ENCODE results near the gene UGT1A9. TPM values are rescaled to one million over a fixed set of nuclear protein-coding genes. Genes with fewer than 3 reads are reported as not detected.

The UGT1A9 gene
- total and polyA plus RNA-seq, 2 experiments from 2014 or later: 9.6 to 12.6 TPM

DNA sequence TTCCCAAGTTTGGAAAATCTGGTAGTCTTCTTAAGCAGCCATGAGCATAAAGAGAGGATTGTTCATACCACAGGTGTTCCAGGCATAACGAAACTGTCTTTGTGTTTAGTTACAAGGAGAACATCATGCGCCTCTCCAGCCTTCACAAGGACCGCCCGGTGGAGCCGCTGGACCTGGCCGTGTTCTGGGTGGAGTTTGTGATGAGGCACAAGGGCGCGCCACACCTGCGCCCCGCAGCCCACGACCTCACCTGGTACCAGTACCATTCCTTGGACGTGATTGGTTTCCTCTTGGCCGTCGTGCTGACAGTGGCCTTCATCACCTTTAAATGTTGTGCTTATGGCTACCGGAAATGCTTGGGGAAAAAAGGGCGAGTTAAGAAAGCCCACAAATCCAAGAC is 100.5 kb downstream of the UGT1A9 start:
- no peaks in the 10 kb centered on the region for H3K27me3 ChIP-seq
- H4K20me1 ChIP-seq (ENCODE audit: insufficient read depth, poor library complexity, severe bottlenecking): no peaks in the 10 kb centered on the region
- no peak overlapping the region for H3K4me2 ChIP-seq
- H3K4me3 ChIP-seq: no peak overlapping the region
- WGBS (ENCODE audit: low lambda C conversion rate, missing lambda C conversion rate): 92% methylated on average over 16 of the region's 16 CpGs
- H3K9me3 ChIP-seq (ENCODE audit: low read depth): no peaks in the 10 kb centered on the region
- no peaks in the 10 kb centered on the region for H3K4me1 ChIP-seq (ENCODE audit: insufficient read depth)
- TF ChIP-seq, protein P1, sequence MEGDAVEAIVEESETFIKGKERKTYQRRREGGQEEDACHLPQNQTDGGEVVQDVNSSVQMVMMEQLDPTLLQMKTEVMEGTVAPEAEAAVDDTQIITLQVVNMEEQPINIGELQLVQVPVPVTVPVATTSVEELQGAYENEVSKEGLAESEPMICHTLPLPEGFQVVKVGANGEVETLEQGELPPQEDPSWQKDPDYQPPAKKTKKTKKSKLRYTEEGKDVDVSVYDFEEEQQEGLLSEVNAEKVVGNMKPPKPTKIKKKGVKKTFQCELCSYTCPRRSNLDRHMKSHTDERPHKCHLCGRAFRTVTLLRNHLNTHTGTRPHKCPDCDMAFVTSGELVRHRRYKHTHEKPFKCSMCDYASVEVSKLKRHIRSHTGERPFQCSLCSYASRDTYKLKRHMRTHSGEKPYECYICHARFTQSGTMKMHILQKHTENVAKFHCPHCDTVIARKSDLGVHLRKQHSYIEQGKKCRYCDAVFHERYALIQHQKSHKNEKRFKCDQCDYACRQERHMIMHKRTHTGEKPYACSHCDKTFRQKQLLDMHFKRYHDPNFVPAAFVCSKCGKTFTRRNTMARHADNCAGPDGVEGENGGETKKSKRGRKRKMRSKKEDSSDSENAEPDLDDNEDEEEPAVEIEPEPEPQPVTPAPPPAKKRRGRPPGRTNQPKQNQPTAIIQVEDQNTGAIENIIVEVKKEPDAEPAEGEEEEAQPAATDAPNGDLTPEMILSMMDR (IDR thresholded peaks at IDR 0.05; ENCODE audit: poor library complexity): no peak
- TF ChIP-seq EZH2phosphoT487 (IDR thresholded peaks at IDR 0.05; ENCODE audit: low read depth, severe bottlenecking, unreplicated experiment) (no peak), EZH2 (IDR thresholded peaks at IDR 0.05; ENCODE audit: borderline replicate concordance) (no peak)
- no peaks in the 10 kb centered on the region for H3K9me2 ChIP-seq (replicated peaks; ENCODE audit: insufficient read depth)
- no peak overlapping the region for H3K27ac ChIP-seq
- no peak for DNase-seq (ENCODE audit: low spot score)
- no peaks in the 10 kb centered on the region for H3K36me3 ChIP-seq (replicated peaks; ENCODE audit: insufficient read depth, low read depth)
- H3K79me2 ChIP-seq: no peaks in the 10 kb centered on the region
- no peak overlapping the region for H2AFZ ChIP-seq

DNA sequence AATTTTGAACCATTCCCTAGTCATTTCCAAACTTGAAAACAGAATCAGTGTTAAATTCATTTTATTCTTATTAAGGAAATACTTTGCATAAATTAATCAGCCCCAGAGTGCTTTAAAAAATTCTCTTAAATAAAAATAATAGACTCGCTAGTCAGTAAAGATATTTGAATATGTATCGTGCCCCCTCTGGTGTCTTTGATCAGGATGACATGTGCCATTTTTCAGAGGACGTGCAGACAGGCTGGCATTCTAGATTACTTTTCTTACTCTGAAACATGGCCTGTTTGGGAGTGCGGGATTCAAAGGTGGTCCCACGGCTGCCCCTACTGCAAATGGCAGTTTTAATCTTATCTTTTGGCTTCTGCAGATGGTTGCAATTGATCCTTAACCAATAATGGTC is 100.9 kb downstream of the UGT1A9 start:
- DNase-seq (ENCODE audit: low spot score): no peak
- H3K79me2 ChIP-seq: no peaks in the 10 kb centered on the region
- H4K20me1 ChIP-seq (ENCODE audit: insufficient read depth, poor library complexity, severe bottlenecking): no peaks in the 10 kb centered on the region
- H3K4me3 ChIP-seq: no peak overlapping the region
- H3K9me2 ChIP-seq (replicated peaks; ENCODE audit: insufficient read depth): no peaks in the 10 kb centered on the region
- no peak overlapping the region for H3K27ac ChIP-seq
- H3K27me3 ChIP-seq: no peaks in the 10 kb centered on the region
- no peaks in the 10 kb centered on the region for H3K4me1 ChIP-seq (ENCODE audit: insufficient read depth)
- H3K9me3 ChIP-seq (ENCODE audit: low read depth): no peaks in the 10 kb centered on the region
- TF ChIP-seq, protein P1 (IDR thresholded peaks at IDR 0.05; ENCODE audit: poor library complexity): no peak
- TF ChIP-seq EZH2phosphoT487 (IDR thresholded peaks at IDR 0.05; ENCODE audit: low read depth, severe bottlenecking, unreplicated experiment): no peak
- no peak for TF ChIP-seq EZH2 (IDR thresholded peaks at IDR 0.05; ENCODE audit: borderline replicate concordance)
- 74% methylated on average over 5 of the region's 5 CpGs for WGBS (ENCODE audit: low lambda C conversion rate, missing lambda C conversion rate)
- H2AFZ ChIP-seq: no peak overlapping the region
- no peaks in the 10 kb centered on the region for H3K36me3 ChIP-seq (replicated peaks; ENCODE audit: insufficient read depth, low read depth)
- H3K4me2 ChIP-seq: no peak overlapping the region

GRCh38 chr2:233773854-233774253 is 102.2 kb downstream of the UGT1A9 start:
- Histone ChIP-seq H3K27me3 (no peaks in the 10 kb centered on the region), H2AFZ (no peak overlapping the region), H3K4me2 (no peak overlapping the region), H3K36me3 (replicated peaks; ENCODE audit: insufficient read depth, low read depth) (no peaks in the 10 kb centered on the region), H3K4me3 (no peak overlapping the region), H3K27ac (no peak overlapping the region), H3K4me1 (ENCODE audit: insufficient read depth) (no peaks in the 10 kb centered on the region), H3K79me2 (no peaks in the 10 kb centered on the region), H3K9me3 (ENCODE audit: low read depth) (no peaks in the 10 kb centered on the region), H3K9me2 (replicated peaks; ENCODE audit: insufficient read depth) (no peaks in the 10 kb centered on the region), H4K20me1 (ENCODE audit: insufficient read depth, poor library complexity, severe bottlenecking) (no peaks in the 10 kb centered on the region)
- 93% methylated on average over 5 of the region's 5 CpGs for WGBS (ENCODE audit: low lambda C conversion rate, missing lambda C conversion rate)
- no peak for TF ChIP-seq EZH2 (IDR thresholded peaks at IDR 0.05; ENCODE audit: borderline replicate concordance)
- TF ChIP-seq, protein P1 (IDR thresholded peaks at IDR 0.05; ENCODE audit: poor library complexity): no peak
- TF ChIP-seq EZH2phosphoT487 (IDR thresholded peaks at IDR 0.05; ENCODE audit: low read depth, severe bottlenecking, unreplicated experiment): no peak
- no peak for DNase-seq (ENCODE audit: low spot score)

- no peak for DNase-seq (ENCODE audit: low spot score)
- Histone ChIP-seq H3K9me3 (ENCODE audit: low read depth) (no peaks in the 10 kb centered on the region), H3K4me1 (ENCODE audit: insufficient read depth) (no peaks in the 10 kb centered on the region), H2AFZ (no peak overlapping the region), H3K4me3 (no peak overlapping the region), H3K79me2 (no peaks in the 10 kb centered on the region), H3K4me2 (no peak overlapping the region), H3K27ac (no peak overlapping the region), H3K27me3 (no peaks in the 10 kb centered on the region), H3K9me2 (replicated peaks; ENCODE audit: insufficient read depth) (no peaks in the 10 kb centered on the region), H4K20me1 (ENCODE audit: insufficient read depth, poor library complexity, severe bottlenecking) (no peaks in the 10 kb centered on the region), H3K36me3 (replicated peaks; ENCODE audit: insufficient read depth, low read depth) (no peaks in the 10 kb centered on the region)
- TF ChIP-seq EZH2phosphoT487 (IDR thresholded peaks at IDR 0.05; ENCODE audit: low read depth, severe bottlenecking, unreplicated experiment) (no peak), EZH2 (IDR thresholded peaks at IDR 0.05; ENCODE audit: borderline replicate concordance) (no peak)
- TF ChIP-seq, protein P1 (IDR thresholded peaks at IDR 0.05; ENCODE audit: poor library complexity): no peak
- 95% methylated on average over 6 of the region's 6 CpGs for WGBS (ENCODE audit: low lambda C conversion rate, missing lambda C conversion rate)
Observed at GRCh38 chr2:233775414-233775813, 103.7 kb downstream of the UGT1A9 start.

All from hepatocyte (in vitro differentiated cells).